HG03097 (cell line): ENCODE results near the gene CNPY1.
"Not testable (repeated sequence)": the region's sequence is repeated elsewhere in the genome, so short reads cannot be mapped to it uniquely, and the experiment has no call there.

Source experiments
- ATAC-seq: cut with Tn5 transposase; IDR thresholded peaks from one replicate; pipeline ENCODE4 v1.9.1; 2021; ENCODE audit not compliant: unreplicated experiment, low FRiP score

CNPY1 gene

DNA sequence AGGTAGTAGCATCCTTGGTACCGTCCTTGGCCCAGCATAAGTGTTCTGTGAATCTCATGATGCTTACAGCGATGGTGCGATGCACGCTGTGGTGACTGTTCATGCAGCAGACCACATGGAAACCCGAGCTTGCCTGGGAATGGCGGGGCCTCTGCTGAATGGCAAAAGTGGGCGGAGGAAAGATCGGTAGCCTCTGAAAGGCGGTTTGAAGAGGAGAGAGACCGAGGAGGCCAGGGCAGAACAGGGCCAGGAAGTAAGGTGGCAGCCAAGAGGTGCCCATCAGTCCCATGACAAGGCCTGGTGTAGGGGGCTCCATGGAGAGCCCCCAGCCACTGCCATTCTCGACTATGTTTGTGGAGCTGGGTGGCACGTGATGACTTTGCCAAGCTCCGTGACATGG, 33.2 kb upstream of the CNPY1 start:
- no peak for ATAC-seq

DNA sequence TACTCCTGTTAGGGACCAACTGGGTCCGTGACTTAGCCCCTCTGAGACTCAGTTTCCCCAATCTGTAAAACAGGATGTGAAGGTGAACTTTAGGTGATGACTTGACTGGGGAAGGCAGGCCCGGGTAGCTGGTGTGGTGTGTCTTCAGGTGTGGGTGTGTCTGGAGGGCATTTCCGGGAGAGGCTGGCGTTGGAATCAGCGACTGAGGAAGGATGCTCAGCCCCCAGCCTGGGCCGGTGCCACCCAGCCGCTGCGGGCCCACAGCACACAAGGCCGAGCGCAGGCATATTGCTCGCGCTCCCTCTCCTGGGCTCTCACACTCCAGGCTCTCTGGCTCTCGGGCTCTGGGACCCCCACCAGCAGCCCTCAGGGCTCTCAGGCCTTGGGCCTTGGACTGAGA, 31.7 kb upstream of the CNPY1 start:
- no peak for ATAC-seq

DNA sequence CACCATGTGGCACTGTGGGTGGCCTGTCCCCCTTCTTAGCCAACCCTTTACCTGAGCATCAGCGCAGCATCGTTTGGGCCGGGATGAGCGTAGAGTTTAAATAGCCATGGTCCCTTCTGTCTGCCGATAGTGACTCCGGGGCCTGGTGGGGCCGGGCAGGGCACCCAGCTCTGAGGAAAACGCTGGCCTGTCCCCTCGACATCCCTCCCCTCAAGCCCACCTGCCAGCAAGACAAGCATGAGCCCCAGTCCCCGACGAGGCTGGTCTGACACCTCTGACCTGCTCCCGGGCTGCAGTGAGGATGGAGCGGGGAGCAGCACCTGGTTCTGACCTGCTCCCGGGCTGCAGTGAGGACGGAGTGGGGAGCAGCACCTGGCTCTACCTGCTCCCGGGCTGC, 31.1 kb upstream of the CNPY1 start:
- ATAC-seq = no peak

DNA sequence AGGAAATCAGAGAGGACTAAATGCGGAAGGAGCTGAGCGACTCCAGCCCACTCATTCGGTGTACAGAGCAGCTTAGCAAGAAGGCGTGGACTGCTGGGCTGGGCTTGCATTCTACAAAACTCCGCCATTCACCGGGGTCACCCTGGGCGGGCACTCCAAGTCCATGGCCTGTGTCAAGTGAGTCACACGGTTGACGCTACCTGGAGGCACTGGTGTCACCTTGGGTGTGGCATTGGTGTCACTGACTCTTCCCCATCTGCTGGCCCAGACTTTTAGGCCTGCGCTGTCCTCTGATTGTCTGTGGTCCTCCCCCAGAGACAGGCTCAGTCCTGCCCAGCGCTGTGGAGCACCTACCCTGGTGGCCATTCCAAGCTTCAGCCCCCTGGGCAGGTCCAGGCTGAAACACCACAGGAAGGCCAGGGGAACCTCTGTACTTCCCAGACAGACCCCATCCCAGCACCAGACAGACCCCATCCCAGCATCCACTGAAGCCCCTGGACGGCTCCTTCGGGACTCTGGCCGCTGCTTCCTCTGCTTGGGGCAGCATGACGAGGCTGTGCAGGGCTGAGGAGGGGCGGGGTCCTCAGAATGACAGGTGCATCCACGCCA, 30.6 kb upstream of the CNPY1 start:
- no peak for ATAC-seq

- no peak for ATAC-seq
Observed at GRCh38 chr7:155576416-155576815, 30.1 kb upstream of the CNPY1 start.

GRCh38 chr7:155574556-155575290, 28.4 kb upstream of the CNPY1 start:
- no peak for ATAC-seq

GRCh38 chr7:155571581-155572345, 25.4 kb upstream of the CNPY1 start:
- no peak for ATAC-seq

DNA sequence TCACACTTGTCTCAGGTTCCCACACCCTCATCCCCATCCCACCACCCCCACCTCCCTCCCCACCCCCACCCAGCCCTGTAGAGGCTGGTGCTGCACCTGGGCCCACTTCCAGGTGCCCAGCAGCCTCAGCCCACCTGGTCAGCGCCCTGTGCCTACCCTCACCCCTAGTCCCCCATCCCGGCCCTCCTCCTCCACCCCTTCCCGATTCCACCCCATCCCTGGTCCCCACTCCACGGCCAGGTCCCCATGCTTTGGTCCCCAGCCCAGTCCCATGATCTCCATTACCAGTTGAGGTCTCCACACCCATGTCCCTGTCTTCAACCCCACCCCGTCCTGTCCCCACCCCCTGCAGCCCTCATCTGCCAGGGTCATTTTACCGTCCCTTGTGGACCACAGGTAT, 24.6 kb upstream of the CNPY1 start:
- no peak for ATAC-seq

GRCh38 chr7:155570171-155570958, 24.0 kb upstream of the CNPY1 start:
- ATAC-seq = no peak

DNA sequence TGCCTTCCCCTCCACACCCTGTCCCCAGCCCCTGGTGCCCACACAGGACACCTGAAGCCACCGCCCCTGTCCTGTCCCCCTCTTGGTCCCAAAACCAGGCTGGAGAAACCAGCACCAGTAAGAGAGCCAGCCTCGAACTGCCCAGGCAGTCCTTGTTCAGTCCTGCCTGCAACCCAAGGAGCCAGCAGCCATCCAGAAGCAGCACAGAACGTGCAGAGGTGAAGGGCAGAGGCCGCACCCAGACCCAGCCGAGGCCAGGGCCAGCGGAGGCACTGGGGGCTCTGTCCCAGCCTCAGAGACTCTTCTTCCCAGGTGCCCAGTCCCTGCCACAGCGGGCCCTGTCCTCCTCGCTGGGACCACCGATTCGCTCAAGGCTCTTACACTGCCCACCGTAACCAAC, 23.3 kb upstream of the CNPY1 start:
- no peak for ATAC-seq

DNA sequence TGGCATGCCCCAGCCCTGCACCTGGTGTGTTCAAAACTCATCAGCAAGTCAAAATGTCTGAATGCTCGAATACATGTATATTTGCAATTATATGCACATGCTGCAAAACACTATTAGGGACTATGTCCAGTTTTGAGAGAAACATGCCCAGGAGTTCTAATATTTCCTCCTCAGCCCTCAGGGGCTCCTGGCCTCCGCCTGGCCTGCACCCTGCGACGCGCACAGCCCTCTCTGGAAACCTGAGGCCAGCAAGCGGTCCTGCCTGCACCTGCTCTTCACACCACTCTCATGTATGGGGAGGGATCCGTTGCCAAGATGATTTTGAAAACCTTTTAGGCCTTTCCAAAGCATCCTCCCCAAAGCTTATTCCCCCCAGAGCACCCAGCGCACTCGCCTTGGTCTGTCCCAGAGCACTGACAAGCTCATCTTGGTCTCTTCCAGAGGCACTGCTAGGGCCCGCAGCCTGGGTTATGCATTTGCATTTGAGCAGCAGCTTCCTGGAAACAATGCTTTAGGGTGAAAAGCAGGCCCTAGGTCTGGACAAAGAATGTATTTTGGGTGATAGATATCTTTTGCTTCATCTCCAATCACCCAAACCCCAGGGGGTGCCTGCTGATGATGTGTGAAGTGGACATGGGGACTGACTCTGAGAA, 22.6 kb upstream of the CNPY1 start:
- ATAC-seq = no peak

GRCh38 chr7:155568333-155568660, 21.9 kb upstream of the CNPY1 start:
- ATAC-seq = no peak

DNA sequence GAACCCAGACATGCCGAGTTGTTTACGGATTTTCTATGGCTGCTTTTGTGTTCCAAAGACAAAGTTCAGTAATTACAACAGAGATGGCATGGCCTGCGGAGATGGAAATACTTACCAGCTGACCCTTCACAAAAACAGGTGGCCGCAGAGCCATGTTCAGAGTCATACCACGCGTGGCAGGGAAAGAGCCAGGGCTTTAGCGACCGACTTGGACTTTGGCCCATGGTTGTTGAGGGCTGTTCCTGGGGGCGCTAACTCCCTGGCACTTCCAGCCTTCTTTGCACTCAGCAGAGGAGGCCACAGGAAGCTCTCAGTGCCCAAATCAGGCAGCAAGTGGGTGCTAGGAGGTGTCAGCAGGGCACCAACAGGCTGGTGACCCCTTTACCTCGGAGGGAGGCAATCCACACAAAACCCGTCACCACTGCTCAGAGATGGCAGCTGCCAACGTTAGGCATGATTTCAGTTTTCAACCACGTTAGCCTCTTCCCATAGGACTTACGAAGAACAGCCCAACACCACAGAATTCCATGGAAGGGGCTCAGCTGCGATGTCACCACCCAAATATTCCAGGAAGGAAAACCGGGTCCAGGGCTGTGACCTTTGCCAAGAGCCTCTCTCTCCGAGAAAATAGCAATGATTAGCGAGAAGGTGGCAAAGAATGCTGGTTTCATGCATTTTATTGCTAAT, 21.4 kb upstream of the CNPY1 start:
- no peak for ATAC-seq

GRCh38 chr7:155566011-155566836, 19.9 kb upstream of the CNPY1 start:
- no peak for ATAC-seq

DNA sequence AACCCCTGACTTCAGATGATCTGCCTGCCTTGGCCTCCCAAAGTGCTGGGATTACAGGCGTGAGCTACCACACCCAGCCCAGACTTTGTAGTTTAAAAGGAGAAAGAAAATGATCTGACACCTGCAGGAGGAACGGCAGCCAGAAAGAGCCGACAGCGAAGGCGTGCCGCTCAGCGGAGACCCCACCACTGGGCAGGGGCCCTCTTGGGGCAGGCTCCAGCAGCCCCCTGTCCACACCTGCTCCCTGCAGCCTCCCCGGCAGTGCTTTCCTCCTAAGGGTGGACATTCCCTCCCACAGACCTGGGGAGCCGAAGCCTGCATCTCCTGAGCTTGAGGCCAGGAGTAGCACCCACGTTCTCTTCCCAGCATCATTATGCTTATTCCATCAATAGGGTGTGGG, 19.2 kb upstream of the CNPY1 start:
- ATAC-seq = no peak

DNA sequence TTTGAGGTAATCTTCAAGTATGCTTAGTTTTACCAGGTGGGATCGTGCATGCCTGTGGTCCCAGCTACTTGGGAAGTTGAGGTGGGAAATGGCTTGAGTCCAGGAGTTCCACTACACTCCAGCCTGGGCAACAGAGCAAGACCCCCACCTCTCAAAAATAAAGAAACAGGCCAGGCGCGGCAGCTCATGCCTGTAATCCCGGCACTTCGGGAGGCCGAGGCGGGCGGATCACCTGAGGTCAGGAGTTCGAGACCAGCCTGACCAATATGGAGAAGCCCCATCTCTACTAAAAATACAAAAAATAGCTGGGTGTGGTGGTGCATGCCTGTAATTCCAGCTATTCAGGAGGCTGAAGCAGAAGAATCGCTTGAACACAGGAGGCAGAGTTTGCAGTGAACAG, 16.6 kb upstream of the CNPY1 start:
- not testable (repeated sequence) for ATAC-seq

- no peak for ATAC-seq
Observed at GRCh38 chr7:155562106-155562505, 15.7 kb upstream of the CNPY1 start.

- no peak for ATAC-seq
Observed at GRCh38 chr7:155560982-155561686, 14.8 kb upstream of the CNPY1 start.
